ENCODE measurements around the gene PTH1R. TPM values are rescaled to one million over a fixed set of nuclear protein-coding genes. Genes with fewer than 3 reads are reported as not detected.
A peak's percentile ranks its signal among the peaks of the same experiment; 100 is the strongest.

Gene PTH1R
- total RNA-seq, 5 donors from 2014 or later (not counting 1 experiment from before 2014, with no cell fraction given) = 0.32 TPM; not detected in 4

- POLR2A ChIA-PET = no interaction called here
- Histone ChIP-seq H3K36me3 (ENCODE audit: control insufficient read depth in 2 of 2, extremely low read depth in 1 of 2, insufficient read depth in 1 of 2, low read length in 1 of 2) (no peaks in the 10 kb centered on the region), H3K27me3 (replicated peaks in 1 of 2; ENCODE audit: control insufficient read depth in 2 of 2, extremely low read depth in 1 of 2, insufficient read depth in 2 of 2, low read length in 1 of 2) (peaks cover 0 to 26% of the 10 kb centered on the region in 2 experiments), H3K27ac (ENCODE audit: low read length) (no peak overlapping the region), H3K4me3 (ENCODE audit: control insufficient read depth in 1 of 2, extremely low read depth in 1 of 2, low read length in 1 of 2) (no peak overlapping the region), H3K4me1 (ENCODE audit: control insufficient read depth in 1 of 2, extremely low read depth in 1 of 2, insufficient read depth in 2 of 2, low read length in 2 of 2) (no peaks in the 10 kb centered on the region), H3K9me3 (no peaks in the 10 kb centered on the region)
- Mint-ChIP-seq H3K9me3 (no peaks in the 10 kb centered on the region), H3K4me1 (no peaks in the 10 kb centered on the region), H3K27ac (no peak overlapping the region), H3K36me3 (no peaks in the 10 kb centered on the region), H3K27me3 (peaks cover 0 to 8% of the 10 kb centered on the region in 2 donors), H3K4me3 (no peak overlapping the region)
- no peak for DNase-seq
- CTCF ChIA-PET = interaction anchor here in 1 of 2 donors (0.9 to 1.5 kb wide), 2 partner anchors 458 to 469 kb away, joined by 3 to 13 read pairs; no protein-coding TSS in a partner anchor
- WGBS (ENCODE audit: insufficient coverage) = 73% methylated on average over 7 of the region's 11 CpGs
- no peak for ATAC-seq (replicated peaks in 1 of 4)
These were observed 11.4 kb upstream of the PTH1R start for GRCh38 chr3:46866032-46866595.

- no peaks in the 10 kb centered on the region for H3K9me3 Mint-ChIP-seq
- peaks cover 0 to 34% of the 10 kb centered on the region in 2 experiments for H3K27me3 ChIP-seq (replicated peaks in 1 of 2; ENCODE audit: control insufficient read depth in 2 of 2, extremely low read depth in 1 of 2, insufficient read depth in 2 of 2, low read length in 1 of 2)
- ATAC-seq (replicated peaks in 1 of 4) (peak; percentile 64 to 75 (median 69)), DNase-seq (peak; percentile 22 to 87 (median 72))
- no peaks in the 10 kb centered on the region for H3K4me1 Mint-ChIP-seq
- H3K36me3 Mint-ChIP-seq = no peaks in the 10 kb centered on the region
- H3K9me3 ChIP-seq = no peaks in the 10 kb centered on the region
- H3K4me3 Mint-ChIP-seq = no peak overlapping the region
- no peak overlapping the region for H3K27ac ChIP-seq (ENCODE audit: low read length)
- no peaks in the 10 kb centered on the region for H3K36me3 ChIP-seq (ENCODE audit: control insufficient read depth in 2 of 2, extremely low read depth in 1 of 2, insufficient read depth in 1 of 2, low read length in 1 of 2)
- no peak overlapping the region for H3K4me3 ChIP-seq (ENCODE audit: control insufficient read depth in 1 of 2, extremely low read depth in 1 of 2, low read length in 1 of 2)
- CTCF ChIA-PET = interaction anchor here in 1 of 2 donors (0.9 to 1.5 kb wide), 2 partner anchors 457 to 469 kb away, joined by 3 to 13 read pairs; no protein-coding TSS in a partner anchor
- H3K27me3 Mint-ChIP-seq = peaks cover 0 to 10% of the 10 kb centered on the region in 2 donors
- H3K27ac Mint-ChIP-seq = no peak overlapping the region
- WGBS (ENCODE audit: insufficient coverage) = 40% methylated on average over 13 of the region's 15 CpGs
- POLR2A ChIA-PET = no interaction called here
- no peaks in the 10 kb centered on the region for H3K4me1 ChIP-seq (ENCODE audit: control insufficient read depth in 1 of 2, extremely low read depth in 1 of 2, insufficient read depth in 2 of 2, low read length in 2 of 2)
These were observed 10.6 kb upstream of the PTH1R start for GRCh38 chr3:46866720-46867549.

- Histone ChIP-seq H3K4me1 (ENCODE audit: control insufficient read depth in 1 of 2, extremely low read depth in 1 of 2, insufficient read depth in 2 of 2, low read length in 2 of 2) (no peaks in the 10 kb centered on the region), H3K9me3 (no peaks in the 10 kb centered on the region), H3K36me3 (ENCODE audit: control insufficient read depth in 2 of 2, extremely low read depth in 1 of 2, insufficient read depth in 1 of 2, low read length in 1 of 2) (no peaks in the 10 kb centered on the region), H3K27ac (ENCODE audit: low read length) (no peak overlapping the region), H3K27me3 (replicated peaks in 1 of 2; ENCODE audit: control insufficient read depth in 2 of 2, extremely low read depth in 1 of 2, insufficient read depth in 2 of 2, low read length in 1 of 2) (peaks cover 0 to 39% of the 10 kb centered on the region in 2 experiments), H3K4me3 (ENCODE audit: control insufficient read depth in 1 of 2, extremely low read depth in 1 of 2, low read length in 1 of 2) (no peak overlapping the region)
- H3K9me3 Mint-ChIP-seq = no peaks in the 10 kb centered on the region
- CTCF ChIA-PET = interaction anchor here in 1 of 2 donors (1.5 kb wide), 1 partner anchor 457 kb away, joined by 13 read pairs; no protein-coding TSS in a partner anchor
- POLR2A ChIA-PET = no interaction called here
- H3K27me3 Mint-ChIP-seq = peaks cover 0 to 10% of the 10 kb centered on the region in 2 donors
- DNase-seq = no peak
- 90% methylated on average over 15 of the region's 15 CpGs for WGBS (ENCODE audit: insufficient coverage)
- H3K27ac Mint-ChIP-seq = no peak overlapping the region
- no peaks in the 10 kb centered on the region for H3K4me1 Mint-ChIP-seq
- ATAC-seq (replicated peaks in 1 of 4) = no peak
- no peaks in the 10 kb centered on the region for H3K36me3 Mint-ChIP-seq
- no peak overlapping the region for H3K4me3 Mint-ChIP-seq
These were observed 10.0 kb upstream of the PTH1R start for GRCh38 chr3:46867550-46867898.

- 83% methylated on average over 5 of the region's 8 CpGs for WGBS (ENCODE audit: insufficient coverage)
- H3K4me3 Mint-ChIP-seq = no peak overlapping the region
These were observed 9.2 kb upstream of the PTH1R start for GRCh38 chr3:46868287-46868686.

GRCh38 chr3:46868948-46869347 is 8.6 kb upstream of the PTH1R start:
- ATAC-seq (replicated peaks in 1 of 4) (no peak), DNase-seq (no peak)
- Histone ChIP-seq H3K4me1 (ENCODE audit: control insufficient read depth in 1 of 2, extremely low read depth in 1 of 2, insufficient read depth in 2 of 2, low read length in 2 of 2) (peaks cover 1 to 4% of the 10 kb centered on the region in 2 experiments), H3K27me3 (replicated peaks in 1 of 2; ENCODE audit: control insufficient read depth in 2 of 2, extremely low read depth in 1 of 2, insufficient read depth in 2 of 2, low read length in 1 of 2) (peaks cover 0 to 51% of the 10 kb centered on the region in 2 experiments), H3K4me3 (ENCODE audit: control insufficient read depth in 1 of 2, extremely low read depth in 1 of 2, low read length in 1 of 2) (no peak overlapping the region), H3K9me3 (no peaks in the 10 kb centered on the region), H3K27ac (ENCODE audit: low read length) (no peak overlapping the region), H3K36me3 (ENCODE audit: control insufficient read depth in 2 of 2, extremely low read depth in 1 of 2, insufficient read depth in 1 of 2, low read length in 1 of 2) (no peaks in the 10 kb centered on the region)
- H3K4me3 Mint-ChIP-seq = no peak overlapping the region
- 30% methylated on average over 2 of the region's 7 CpGs for WGBS (ENCODE audit: insufficient coverage)
- ChIA-PET CTCF (interaction anchor here in 1 of 2 donors (0.6 kb wide), 1 partner anchor 24 kb away, joined by 3 read pairs; no protein-coding TSS in a partner anchor), POLR2A (no interaction called here)
- peaks cover 2 to 11% (median 2%) of the 10 kb centered on the region in 3 donors for H3K4me1 Mint-ChIP-seq
- H3K9me3 Mint-ChIP-seq = no peaks in the 10 kb centered on the region
- no peak overlapping the region for H3K27ac Mint-ChIP-seq
- H3K27me3 Mint-ChIP-seq = peaks cover 0 to 13% of the 10 kb centered on the region in 2 donors
- H3K36me3 Mint-ChIP-seq = no peaks in the 10 kb centered on the region

More at GRCh38 chr3:46868287-46868686, 9.2 kb upstream of the PTH1R start:
- CTCF ChIA-PET = interaction anchor here in 1 of 2 donors (0.6 kb wide), 1 partner anchor 23 kb away, joined by 3 read pairs; no protein-coding TSS in a partner anchor
- peaks cover 0 to 44% of the 10 kb centered on the region in 2 experiments for H3K27me3 ChIP-seq (replicated peaks in 1 of 2; ENCODE audit: control insufficient read depth in 2 of 2, extremely low read depth in 1 of 2, insufficient read depth in 2 of 2, low read length in 1 of 2)
- no peak overlapping the region for H3K27ac ChIP-seq (ENCODE audit: low read length)
- no peaks in the 10 kb centered on the region for H3K9me3 ChIP-seq
- Mint-ChIP-seq H3K27ac (no peak overlapping the region), H3K4me1 (peaks cover 0 to 5% (median 2%) of the 10 kb centered on the region in 3 donors), H3K9me3 (no peaks in the 10 kb centered on the region), H3K36me3 (no peaks in the 10 kb centered on the region), H3K27me3 (peaks cover 0 to 13% of the 10 kb centered on the region in 2 donors)
- no peak overlapping the region for H3K4me3 ChIP-seq (ENCODE audit: control insufficient read depth in 1 of 2, extremely low read depth in 1 of 2, low read length in 1 of 2)
- H3K4me1 ChIP-seq (ENCODE audit: control insufficient read depth in 1 of 2, extremely low read depth in 1 of 2, insufficient read depth in 2 of 2, low read length in 2 of 2) = peaks cover 0 to 4% of the 10 kb centered on the region in 2 experiments
- no peak for ATAC-seq (replicated peaks in 1 of 4)
- DNase-seq = no peak
- no peaks in the 10 kb centered on the region for H3K36me3 ChIP-seq (ENCODE audit: control insufficient read depth in 2 of 2, extremely low read depth in 1 of 2, insufficient read depth in 1 of 2, low read length in 1 of 2)
- POLR2A ChIA-PET = no interaction called here

GRCh38 chr3:46869440-46869839 is 8.1 kb upstream of the PTH1R start:
- Mint-ChIP-seq H3K4me1 (peaks cover 5 to 16% (median 7%) of the 10 kb centered on the region in 3 donors), H3K27ac (no peak overlapping the region), H3K27me3 (peaks cover 0 to 13% of the 10 kb centered on the region in 2 donors), H3K4me3 (no peak overlapping the region), H3K9me3 (no peaks in the 10 kb centered on the region), H3K36me3 (no peaks in the 10 kb centered on the region)
- no peaks in the 10 kb centered on the region for H3K36me3 ChIP-seq (ENCODE audit: control insufficient read depth in 2 of 2, extremely low read depth in 1 of 2, insufficient read depth in 1 of 2, low read length in 1 of 2)
- no peak overlapping the region for H3K4me3 ChIP-seq (ENCODE audit: control insufficient read depth in 1 of 2, extremely low read depth in 1 of 2, low read length in 1 of 2)
- CTCF ChIA-PET = no interaction called here
- ATAC-seq (replicated peaks in 1 of 4) (no peak), DNase-seq (no peak)
- WGBS (ENCODE audit: insufficient coverage) = 66% methylated on average over 10 of the region's 10 CpGs
- POLR2A ChIA-PET = no interaction called here
- peaks cover 6 to 7% of the 10 kb centered on the region in 2 experiments for H3K4me1 ChIP-seq (ENCODE audit: control insufficient read depth in 1 of 2, extremely low read depth in 1 of 2, insufficient read depth in 2 of 2, low read length in 2 of 2)
- no peaks in the 10 kb centered on the region for H3K9me3 ChIP-seq
- peaks cover 0 to 54% of the 10 kb centered on the region in 2 experiments for H3K27me3 ChIP-seq (replicated peaks in 1 of 2; ENCODE audit: control insufficient read depth in 2 of 2, extremely low read depth in 1 of 2, insufficient read depth in 2 of 2, low read length in 1 of 2)
- H3K27ac ChIP-seq (ENCODE audit: low read length) = no peak overlapping the region
